Thyroid gland (tissue), 4 donors: ENCODE data around the gene PCYOX1L.

ENCODE experiments used
- POLR2A ChIP-seq, 2 donors: fragments of 450-650 bp; IDR thresholded peaks; one replicate each; pipeline ENCODE4 v1.6.1; 2017; ENCODE audit warnings: antibody characterized with exemption in 2 of 2, mild to moderate bottlenecking in 2 of 2, moderate library complexity in 1 of 2
- TF ChIP-seq, protein P1 (sequence below), 6 experiments: fragments of 200-600 bp in 3 of 6; fragments of 450-650 bp in 3 of 6; sonication (generic) in 3 of 6; IDR thresholded peaks; one replicate each; pipeline ENCODE4 v1.5.1; 2016 to 2019; ENCODE audit warnings: antibody characterized with exemption in 6 of 6, mild to moderate bottlenecking in 2 of 6, inconsistent platforms in 1 of 6, moderate library complexity in 1 of 6

DNA sequence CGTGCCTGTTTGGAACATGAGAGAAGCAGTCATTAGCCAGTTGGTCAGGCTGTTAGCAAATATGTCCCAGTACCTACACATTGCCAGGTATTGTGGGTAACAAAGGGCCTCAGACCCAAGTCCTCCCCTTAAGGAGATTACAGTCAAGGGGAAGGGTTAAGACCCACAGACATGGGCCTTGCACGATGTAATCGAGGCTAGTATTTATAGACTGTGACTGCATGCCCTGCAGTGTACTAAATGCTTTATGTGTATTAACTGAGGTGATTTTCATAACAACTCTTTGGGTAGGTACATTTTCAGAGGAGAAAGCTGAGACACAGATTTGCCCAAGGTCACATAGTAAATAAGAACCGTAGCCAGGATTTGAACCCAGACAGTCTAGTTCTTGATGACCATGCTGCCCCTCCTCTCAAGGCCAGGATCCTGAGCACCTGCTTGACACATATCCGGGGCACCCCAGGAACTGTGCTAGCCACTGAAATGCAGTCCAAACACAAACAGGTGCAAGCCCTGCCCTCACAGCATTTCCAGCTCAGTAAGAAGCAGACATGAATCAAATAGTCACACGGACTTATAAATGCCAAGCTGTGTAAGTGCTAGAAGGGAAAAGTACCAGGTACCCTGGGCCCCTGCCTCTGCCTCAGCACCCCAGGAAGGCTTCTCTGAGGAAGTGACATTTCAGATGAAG, 44.5 kb upstream of the PCYOX1L start:
- TF ChIP-seq, protein P1, sequence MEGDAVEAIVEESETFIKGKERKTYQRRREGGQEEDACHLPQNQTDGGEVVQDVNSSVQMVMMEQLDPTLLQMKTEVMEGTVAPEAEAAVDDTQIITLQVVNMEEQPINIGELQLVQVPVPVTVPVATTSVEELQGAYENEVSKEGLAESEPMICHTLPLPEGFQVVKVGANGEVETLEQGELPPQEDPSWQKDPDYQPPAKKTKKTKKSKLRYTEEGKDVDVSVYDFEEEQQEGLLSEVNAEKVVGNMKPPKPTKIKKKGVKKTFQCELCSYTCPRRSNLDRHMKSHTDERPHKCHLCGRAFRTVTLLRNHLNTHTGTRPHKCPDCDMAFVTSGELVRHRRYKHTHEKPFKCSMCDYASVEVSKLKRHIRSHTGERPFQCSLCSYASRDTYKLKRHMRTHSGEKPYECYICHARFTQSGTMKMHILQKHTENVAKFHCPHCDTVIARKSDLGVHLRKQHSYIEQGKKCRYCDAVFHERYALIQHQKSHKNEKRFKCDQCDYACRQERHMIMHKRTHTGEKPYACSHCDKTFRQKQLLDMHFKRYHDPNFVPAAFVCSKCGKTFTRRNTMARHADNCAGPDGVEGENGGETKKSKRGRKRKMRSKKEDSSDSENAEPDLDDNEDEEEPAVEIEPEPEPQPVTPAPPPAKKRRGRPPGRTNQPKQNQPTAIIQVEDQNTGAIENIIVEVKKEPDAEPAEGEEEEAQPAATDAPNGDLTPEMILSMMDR (IDR thresholded peaks at IDR 0.05): no peak
- no peak for TF ChIP-seq POLR2A (IDR thresholded peaks at IDR 0.05)
